HG03558 (cell line): Measurements from ENCODE around the gene C9orf152.

Experiments
- ATAC-seq: cut with Tn5 transposase; IDR thresholded peaks from one replicate; pipeline ENCODE4 v1.9.1; 2021; ENCODE audit warnings: moderate number of reproducible peaks; ENCODE audit not compliant: unreplicated experiment; ENCODE audit errors: extremely low read depth

The C9orf152 gene

DNA sequence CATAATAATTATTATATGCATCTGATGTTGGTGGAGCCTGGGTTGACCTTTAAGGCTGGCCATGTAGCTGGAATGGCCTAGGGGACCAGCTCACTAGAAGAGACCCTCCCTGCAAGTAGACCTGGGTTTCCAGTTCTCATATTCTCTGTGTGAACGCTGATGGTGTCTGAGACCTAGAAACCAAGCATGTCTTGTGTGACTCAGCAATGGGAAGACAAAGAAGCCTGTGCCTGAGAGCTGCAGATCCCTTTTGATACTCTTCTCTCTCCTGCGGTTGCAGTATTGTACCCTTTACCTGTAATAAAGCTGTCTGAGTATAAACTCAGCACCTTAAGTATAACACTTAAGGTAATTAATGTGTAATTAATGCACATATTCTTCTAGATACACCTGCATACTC, 22.2 kb downstream of the C9orf152 start:
- ATAC-seq = no peak

DNA sequence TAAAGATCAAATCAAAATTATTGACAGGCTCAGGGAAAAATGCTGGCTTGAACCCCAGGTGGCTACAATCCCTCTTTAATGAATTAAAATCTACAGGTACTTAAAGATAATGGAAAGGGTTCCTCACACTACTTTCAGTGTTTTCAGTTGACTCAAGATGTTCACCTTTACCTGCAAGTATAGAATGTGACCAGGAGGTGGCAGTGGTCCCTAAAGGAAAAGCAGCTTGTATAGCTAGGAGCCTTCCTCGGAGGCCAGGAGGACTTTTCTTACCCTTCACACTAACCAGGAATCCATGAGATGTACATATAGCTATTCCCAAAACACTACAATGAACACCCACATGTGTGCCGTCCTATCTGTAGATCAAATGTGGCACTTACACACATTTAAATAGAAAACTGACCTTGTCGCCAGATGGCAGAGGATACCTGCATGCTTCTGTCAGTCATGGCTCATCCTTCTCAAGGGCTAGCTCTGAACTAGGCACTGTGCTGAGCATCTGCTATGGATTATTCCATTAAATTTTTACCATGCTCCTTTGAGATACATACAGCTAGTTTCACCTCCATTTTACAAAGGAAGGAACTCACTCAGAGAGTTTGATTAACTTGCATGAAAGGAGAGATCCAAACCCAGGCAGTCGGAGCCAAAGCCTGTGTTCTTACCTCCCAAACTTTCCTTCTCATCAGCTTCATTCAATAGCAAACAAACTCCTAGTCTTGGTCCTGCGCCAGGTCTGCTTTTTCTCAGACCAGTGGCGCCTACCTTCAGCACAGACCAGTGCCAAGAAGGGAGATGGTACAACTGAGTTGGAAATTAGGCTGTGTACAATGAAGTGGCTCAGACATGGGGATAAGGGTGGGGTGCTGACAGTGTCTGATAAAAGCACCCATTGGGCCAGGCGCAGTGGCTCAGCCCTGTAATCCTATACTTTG, 24.5 kb downstream of the C9orf152 start:
- ATAC-seq = peak; percentile 68

DNA sequence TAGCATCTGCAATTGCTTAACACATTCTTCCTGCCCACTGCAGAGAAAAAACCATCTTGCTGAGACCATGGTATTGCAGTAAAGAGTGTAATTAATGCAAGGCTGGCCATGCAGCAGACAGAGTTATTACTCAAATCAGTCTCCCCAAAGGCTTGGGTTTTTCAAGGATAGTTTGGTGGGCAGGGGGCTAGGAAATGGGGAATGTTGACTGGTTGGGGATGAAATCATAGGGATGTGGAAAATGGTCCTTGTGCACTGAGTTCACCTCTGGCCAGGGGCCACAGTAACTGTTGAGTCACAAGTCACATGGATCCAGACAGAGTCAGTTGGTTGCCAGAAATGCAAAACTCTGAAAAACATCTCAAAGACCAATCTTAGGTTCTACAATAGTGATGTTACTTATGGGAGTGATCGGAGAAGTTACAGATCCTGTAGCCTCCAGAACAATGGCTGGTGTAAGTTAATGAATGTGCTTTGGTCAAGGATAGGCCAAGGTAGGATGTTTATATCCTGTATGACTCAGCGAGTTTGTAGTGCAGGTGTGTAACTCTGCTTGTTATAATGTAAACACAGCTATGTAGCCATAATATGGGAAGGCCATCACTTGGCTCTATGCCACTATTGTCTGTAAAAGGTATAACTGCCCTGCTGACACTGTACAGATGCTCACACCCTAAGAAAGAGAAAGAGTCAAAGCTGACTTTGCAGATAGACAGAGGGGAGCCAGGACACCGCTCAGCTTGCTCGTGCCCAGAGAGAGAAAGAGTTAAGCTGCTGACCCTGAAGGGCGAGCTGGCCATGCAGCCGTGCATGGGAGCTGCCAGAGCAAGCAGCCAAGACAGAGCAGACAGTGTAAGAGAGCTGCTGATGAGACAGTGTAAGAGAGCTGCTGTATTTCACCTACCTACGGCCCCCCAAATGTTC, 27.2 kb downstream of the C9orf152 start:
- ATAC-seq = no peak

DNA sequence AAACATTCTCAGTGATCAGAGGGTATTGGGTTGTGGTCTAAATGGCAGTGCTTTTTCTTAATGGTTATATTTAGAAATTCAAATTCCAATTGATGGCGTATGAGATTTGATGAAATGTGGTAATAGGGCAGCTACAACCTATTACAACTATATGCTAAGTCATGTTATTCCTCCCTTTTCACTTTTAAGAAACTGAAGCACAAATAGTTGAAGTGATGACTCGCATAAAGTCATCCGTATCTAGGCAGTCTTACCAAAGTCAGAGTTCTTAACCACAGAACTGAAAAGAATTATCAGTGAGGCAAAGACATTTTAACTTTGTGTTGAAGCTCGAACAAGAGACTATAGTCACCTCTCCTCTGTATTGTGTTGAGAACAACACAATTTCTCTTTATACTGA, 28.2 kb downstream of the C9orf152 start:
- no peak for ATAC-seq

DNA sequence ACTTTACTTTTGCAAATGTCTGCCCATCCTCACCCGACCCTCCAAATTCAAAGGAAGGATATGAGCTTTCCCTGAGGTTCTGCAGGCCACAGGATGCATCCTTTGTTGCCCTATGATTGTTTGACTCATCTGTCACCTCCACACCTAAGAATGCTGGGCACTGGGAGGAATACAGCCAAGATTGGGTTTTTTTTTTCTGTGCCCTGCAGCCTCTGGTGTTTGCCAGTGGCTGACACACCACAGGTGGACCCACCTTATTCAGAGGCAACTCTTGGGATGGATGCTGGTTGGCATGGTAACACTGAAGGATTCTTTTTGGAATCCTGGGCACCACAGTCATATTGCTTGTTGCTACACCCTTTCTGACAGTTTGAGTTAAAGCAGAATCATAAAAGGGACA, 29.7 kb downstream of the C9orf152 start:
- no peak for ATAC-seq

DNA sequence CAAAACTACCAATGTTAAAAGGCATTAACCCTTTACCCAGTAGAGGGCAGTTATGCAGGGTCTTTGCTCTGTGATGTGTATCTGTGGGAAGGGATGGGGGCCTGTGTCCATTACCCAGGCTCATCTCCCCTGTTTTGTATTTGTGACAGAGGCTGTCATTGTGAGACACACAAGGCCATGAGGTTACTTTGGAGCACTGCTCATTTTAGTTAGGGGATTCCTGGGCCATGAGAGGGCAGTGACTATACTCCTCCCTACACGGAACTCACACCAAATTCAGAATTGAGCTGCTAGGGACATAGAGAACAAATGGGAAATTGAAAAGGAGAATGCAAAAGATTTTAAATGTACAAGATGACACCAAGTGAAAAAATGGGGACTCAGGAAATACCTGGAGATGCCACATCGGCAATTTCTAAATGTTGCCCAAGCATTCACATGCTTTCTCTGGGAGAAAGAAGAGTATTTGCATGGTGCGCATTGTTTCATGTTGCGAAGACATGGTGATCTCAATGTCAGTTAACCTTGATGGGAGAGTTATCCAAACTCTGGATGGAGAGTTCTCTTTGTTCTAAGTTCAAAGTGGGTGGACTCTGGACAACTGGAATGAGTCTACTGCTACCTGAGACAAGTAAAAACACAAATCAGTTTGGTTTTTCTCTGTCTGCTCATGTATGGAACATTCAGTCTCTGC, 32.5 kb downstream of the C9orf152 start:
- no peak for ATAC-seq

DNA sequence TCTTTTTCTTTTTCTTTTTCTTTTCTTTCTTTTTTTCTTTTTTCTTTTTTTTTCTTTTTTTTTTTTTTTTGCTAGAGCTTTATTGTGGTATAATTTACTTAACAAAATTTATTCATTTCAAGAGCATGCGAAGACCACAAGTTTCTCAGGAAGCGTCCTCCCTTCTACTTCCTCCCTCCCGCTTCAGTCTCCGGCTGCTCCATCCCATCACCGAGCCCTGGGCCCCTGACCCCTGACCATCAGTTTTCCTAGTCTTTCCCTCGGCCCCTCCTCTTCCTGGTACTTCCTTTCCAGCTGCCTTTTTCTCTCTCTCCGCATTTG, 34.7 kb downstream of the C9orf152 start:
- no peak for ATAC-seq

DNA sequence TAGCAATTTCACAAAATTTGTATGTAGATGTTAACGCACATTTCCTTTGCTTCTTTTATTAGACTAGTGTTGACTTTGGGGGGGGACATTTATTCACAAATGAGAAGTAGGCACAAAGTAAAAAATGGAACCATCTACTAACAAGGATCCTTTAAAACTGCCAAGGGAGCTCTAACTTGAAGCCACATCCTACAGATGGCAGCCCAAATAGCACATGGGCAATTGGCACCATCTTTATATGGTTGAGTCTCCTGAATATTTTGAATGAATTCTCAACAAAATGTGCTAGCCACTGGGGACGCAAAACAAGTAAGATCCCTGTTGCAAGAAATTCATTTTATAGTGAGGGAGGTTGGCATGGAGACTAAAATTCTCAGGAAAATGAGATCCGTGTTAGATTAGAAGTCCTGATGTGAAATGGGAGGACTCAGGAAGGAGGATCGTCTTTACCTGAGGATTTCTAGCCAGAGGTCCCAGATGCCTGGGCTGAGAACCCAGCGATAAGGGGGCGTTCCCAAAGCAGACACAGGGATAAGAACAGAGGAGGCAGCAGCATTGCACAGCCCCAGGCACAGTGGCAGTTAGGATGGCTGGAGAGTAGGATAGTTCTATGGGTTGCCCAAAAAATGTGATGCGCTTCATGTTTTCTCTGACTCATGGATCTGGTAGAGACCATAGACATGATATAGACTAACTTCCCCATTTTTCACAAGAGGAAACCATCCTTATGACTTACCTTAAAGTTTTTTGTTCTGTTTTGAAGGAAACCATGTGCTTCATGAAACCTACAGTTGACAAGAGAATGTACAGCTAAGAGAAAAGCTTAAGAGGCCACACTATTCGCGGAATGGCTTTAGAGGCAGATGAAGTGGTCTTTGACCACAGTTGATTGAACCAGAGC, 37.4 kb downstream of the C9orf152 start:
- ATAC-seq = no peak

DNA sequence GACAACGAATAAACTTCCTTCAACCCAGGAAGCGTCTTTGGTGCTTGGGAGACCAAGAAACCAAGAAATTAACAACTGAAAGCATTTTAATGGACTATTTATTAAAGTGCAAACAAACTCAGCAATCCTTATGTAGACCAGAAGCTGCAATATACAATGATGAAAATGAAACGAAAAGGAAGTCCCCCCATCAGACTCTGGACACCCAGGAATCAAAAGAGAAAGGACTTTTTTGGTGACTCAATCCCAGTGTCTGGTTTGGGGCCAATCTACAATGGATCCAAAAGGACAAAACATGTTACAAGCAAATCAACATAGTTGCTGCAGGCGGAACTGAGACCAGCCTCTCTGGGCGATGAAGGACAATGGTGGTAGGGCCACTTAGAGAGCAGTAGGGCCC, 39.5 kb downstream of the C9orf152 start:
- ATAC-seq = no peak

DNA sequence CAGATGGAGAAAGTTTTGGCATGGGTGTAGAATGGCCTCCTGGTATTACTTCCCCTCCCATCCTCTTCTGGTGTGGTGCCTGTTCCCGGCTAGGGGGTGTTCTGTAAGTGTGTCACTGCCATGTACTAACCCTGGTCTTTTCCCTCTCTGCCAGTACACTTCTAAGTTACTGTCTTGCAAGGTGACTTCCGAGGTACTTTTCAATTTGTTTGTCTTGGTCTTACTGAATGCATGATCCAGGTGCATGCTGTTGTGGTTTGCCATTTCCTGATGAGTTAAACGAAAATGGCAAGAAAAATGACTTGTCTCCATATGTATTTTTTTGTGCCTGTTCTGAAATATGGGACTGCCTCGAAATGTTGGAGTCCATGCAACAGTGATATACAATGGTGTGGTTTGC, 46.0 kb downstream of the C9orf152 start:
- no peak for ATAC-seq

DNA sequence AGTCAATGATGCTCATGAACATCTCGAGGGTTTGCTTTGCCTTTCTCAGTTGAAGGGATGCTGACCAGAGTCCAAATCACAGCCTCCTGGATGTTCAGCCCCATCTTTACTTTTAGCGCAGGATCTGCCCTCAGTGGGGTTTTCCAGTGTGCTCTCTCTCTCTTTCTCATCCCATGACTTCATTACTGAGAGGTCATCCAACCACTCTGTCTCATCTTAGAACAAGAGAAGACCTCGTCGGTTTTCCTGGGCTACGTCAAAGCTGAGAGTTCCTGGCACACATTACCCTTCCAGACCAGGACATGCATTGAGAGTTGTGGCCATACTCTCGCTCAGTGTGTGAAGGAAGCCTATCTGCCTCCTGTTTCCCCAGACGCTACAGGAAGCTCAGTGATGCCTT, 47.3 kb downstream of the C9orf152 start:
- no peak for ATAC-seq

DNA sequence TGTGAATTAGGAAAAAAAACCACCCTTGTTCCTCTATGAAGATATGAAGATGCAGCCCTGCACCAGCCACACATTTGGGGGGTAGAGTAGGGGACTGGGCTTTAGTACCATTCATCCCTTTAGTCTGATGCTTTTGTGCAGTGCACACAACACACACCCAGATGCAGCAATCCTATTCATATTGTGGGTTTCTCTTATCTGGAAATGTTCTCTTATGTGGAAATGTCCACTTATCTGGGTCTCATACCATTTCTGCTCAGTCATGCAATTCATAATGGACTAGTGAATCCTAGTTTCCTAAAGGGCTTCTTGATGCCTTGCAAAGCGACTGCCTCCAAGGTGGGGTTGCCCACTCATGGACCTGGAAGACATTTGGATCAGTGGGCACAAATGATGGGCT, 47.8 kb downstream of the C9orf152 start:
- no peak for ATAC-seq

DNA sequence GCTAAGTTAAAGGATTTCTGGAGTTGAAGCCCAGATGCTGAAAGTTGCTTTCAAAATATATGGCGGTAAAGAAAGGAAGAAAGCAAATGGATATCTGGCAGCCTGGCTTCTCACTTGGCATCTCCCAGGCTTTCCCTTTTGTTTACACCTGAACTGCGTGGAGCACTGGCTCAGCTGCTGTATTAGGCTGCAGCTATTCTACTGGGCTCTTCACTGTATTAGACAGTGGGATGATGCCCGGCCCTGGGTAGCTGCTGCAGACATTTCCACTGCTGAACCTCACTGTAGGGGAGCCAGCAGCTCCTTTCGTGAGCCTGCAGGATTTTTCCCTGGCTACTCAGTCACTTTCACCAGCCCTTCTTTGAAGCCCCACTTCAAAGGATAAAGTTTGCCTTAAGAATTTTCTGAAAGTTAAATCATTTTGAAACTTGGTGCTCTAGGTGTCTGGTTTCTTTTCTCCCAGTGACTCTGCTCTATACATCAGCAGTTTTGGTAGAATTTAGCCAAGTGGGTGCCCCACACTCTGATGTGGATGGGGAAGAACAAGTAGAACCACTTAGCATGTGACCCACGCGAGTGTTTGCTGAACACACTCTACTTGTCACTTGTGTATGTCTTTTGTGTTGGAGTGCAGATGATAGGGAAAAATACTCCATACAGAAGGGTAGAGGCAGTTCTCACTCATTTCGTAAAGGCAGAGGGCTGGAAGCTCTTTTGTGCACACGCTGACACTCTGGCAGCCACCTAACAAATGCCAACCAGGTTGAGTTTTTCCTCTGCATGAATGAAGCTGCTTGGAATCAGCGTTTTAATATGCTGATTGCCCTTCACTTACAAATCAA, 49.9 kb downstream of the C9orf152 start:
- no peak for ATAC-seq

DNA sequence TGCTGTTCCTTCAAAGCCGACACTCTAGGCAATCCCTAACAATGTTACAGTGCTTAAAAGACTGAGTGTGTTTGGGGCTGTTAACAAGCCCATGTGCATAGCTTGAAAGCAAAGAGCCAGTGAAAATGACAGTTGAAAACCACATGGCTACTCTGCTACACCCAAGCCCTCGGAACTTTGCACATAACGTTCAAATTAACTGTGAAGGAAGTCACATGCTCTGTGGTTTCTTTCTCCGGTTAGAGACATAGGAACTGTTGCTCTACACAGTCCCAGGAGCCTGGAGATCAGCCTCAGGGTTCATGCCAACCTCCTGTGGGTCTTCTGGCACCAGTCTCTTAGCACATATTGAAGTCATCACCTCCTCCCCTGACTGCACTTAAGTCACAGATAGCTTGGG, 51.1 kb downstream of the C9orf152 start:
- peak; percentile 78 for ATAC-seq

DNA sequence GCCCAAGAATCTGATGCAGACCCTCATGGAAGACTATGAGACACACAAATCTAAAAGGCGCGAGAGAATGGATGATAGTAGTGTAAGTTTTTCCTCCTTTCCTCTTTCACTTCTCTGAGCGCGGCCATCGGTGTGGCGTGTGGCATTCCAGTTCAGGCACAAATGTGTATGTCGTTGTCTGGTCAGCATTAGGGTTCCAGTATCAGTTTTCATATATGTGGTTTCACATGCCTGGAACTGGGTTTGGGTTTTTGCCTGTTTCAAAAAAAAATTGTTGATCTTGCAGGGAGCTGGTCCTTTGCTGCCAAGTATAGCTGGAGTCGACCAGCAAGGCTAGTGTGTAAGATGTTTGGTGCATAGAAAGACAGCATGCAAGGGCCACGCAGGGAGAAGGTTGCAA, 51.5 kb downstream of the C9orf152 start:
- ATAC-seq = no peak

DNA sequence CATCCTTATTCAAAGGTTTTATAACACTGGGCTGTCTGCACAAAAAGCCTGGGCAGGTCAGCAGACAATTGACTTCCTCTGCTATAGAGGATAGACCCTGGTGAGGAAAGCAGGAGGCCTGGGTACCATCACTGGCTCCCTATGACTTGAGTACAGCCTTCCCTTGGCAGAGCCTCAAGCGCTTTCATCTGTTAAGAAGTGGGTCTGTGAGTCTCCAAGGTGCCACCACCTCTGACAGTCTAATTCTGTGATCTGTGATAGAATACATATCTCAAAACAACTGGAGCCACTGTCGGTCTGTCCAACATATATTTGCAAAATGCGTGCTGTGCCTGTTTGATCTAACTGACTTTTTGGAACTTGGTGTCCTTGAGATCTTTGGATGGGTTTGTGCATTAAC, 52.2 kb downstream of the C9orf152 start:
- no peak for ATAC-seq

DNA sequence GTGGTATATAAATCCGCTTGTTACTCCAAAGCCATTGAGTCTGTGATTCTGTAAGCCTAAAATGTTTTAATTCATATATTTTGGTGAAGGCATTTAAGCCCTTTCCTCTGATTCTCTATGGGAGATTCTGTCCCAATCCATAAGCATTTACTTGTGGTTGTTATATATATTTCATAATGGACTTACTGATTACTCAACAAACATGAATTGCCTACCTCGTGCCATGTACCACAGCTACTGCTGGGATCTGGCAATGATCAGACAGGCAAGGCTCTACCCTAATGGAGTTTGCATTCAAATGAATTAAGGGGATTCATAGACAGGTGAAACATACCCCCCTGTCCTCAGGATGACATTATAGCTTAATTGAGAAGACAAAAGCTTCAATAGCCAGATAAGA, 54.5 kb downstream of the C9orf152 start:
- ATAC-seq = no peak

DNA sequence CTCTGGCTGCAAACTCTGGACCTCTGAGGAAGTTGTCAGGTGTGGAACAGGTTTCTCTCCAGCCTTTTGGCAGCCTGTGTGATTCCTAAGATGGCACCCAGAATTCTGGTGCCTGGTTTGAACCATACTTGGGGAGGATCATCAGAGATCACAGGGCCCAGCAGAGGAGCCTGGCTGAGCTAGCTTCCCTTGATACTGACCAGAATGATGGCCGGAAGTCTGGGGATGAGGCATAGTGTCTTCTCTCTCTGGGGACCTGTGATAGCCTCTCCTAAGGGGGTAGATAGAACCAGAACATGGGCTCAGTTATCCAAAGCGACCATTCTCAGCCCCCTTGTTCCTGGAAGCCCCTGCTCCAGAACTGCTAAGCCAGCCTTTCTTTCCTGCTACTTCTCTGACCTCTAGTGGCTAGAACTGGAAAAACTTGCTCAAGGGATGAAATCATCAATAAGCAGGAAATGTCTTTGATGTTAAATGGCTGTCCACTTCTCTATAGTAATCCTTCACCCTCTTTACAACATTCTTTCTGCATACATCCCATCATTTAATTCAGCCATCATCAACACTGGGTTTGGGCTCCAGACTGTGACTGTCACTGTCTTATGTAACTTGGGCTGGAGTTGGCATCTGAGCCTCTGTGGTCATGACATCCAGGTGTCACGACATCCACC, 55.1 kb downstream of the C9orf152 start:
- ATAC-seq = no peak
